ENCODE measurements around the gene RNF138. TPM values are rescaled to one million over a fixed set of nuclear protein-coding genes. Genes with fewer than 3 reads are reported as not detected.

RNF138 gene
- total and polyA plus RNA-seq, 2 experiments from 2014 or later: 58.0 to 89.6 TPM

DNA sequence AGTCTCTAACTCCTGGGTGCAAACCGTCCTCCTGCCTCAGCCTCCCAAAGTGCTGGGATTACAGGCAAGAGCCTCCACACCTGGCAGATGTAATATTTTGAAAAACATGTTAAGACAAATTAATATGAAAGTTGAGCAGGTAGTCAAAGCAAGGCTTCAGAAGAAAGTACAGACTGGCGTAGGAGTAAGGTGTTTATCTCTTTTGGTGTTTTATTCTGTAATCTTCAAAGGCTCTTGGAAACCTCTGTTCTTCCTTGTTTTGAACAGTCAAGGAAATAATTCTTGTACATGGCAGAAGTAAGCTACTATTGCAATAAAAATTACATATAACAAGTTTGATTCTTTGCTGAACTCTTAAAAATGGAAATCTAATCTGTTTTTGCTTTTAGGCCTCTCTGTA, 5.3 kb downstream of the RNF138 start (continued):
- TF ChIP-seq, protein P1, sequence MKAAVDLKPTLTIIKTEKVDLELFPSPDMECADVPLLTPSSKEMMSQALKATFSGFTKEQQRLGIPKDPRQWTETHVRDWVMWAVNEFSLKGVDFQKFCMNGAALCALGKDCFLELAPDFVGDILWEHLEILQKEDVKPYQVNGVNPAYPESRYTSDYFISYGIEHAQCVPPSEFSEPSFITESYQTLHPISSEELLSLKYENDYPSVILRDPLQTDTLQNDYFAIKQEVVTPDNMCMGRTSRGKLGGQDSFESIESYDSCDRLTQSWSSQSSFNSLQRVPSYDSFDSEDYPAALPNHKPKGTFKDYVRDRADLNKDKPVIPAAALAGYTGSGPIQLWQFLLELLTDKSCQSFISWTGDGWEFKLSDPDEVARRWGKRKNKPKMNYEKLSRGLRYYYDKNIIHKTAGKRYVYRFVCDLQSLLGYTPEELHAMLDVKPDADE (IDR thresholded peaks at IDR 0.05): no peak

DNA sequence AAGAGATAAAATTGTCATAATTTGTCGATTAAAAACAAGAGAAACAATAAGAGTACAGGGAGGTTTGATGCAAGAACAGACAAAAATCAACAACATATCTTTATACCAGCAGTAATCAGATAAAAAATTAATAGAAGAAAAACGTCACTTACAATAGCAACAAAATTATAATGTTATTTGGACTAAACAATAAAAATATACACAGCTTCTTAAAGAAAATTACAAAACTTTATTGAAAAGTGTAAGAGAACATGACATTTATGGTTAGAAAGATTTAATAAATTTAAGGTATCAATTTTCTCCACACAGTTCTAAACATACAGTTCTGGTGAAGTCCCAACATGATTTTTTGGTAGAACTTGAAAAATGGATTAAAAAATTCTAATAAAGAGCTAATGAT, 12.8 kb downstream of the RNF138 start:
- H3K36me3 Mint-ChIP-seq (ENCODE audit: low read depth): peaks cover 11% of the 10 kb centered on the region; the same call in 2 of the 3 replicates
- Histone ChIP-seq H3K36me3 (ENCODE audit: insufficient read depth) (no peaks in the 10 kb centered on the region), H3K79me2 (replicated peaks; ENCODE audit: insufficient read depth) (peaks cover 100% of the 10 kb centered on the region), H4K20me1 (replicated peaks; ENCODE audit: insufficient read depth) (peaks cover 13% of the 10 kb centered on the region), H3K27ac (ENCODE audit: low read depth) (no peak overlapping the region), H3K4me2 (no peak overlapping the region), H3K9me2 (ENCODE audit: insufficient read depth) (no peaks in the 10 kb centered on the region), H3F3A (replicated peaks; ENCODE audit: low read depth) (no peaks in the 10 kb centered on the region), H3K4me1 (ENCODE audit: insufficient read depth) (no peaks in the 10 kb centered on the region), H2AFZ (no peak overlapping the region), H3K4me3 (no peak overlapping the region), H3K27me3 (ENCODE audit: insufficient read depth) (no peaks in the 10 kb centered on the region)
- ATAC-seq (no peak), DNase-seq (ENCODE audit: low spot score) (no peak)
- TF ChIP-seq, protein P2, sequence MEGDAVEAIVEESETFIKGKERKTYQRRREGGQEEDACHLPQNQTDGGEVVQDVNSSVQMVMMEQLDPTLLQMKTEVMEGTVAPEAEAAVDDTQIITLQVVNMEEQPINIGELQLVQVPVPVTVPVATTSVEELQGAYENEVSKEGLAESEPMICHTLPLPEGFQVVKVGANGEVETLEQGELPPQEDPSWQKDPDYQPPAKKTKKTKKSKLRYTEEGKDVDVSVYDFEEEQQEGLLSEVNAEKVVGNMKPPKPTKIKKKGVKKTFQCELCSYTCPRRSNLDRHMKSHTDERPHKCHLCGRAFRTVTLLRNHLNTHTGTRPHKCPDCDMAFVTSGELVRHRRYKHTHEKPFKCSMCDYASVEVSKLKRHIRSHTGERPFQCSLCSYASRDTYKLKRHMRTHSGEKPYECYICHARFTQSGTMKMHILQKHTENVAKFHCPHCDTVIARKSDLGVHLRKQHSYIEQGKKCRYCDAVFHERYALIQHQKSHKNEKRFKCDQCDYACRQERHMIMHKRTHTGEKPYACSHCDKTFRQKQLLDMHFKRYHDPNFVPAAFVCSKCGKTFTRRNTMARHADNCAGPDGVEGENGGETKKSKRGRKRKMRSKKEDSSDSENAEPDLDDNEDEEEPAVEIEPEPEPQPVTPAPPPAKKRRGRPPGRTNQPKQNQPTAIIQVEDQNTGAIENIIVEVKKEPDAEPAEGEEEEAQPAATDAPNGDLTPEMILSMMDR (conservative IDR thresholded peaks at IDR 0.05; ENCODE audit: low read depth in 2 of 2): no peak
- TF ChIP-seq, protein P3, sequence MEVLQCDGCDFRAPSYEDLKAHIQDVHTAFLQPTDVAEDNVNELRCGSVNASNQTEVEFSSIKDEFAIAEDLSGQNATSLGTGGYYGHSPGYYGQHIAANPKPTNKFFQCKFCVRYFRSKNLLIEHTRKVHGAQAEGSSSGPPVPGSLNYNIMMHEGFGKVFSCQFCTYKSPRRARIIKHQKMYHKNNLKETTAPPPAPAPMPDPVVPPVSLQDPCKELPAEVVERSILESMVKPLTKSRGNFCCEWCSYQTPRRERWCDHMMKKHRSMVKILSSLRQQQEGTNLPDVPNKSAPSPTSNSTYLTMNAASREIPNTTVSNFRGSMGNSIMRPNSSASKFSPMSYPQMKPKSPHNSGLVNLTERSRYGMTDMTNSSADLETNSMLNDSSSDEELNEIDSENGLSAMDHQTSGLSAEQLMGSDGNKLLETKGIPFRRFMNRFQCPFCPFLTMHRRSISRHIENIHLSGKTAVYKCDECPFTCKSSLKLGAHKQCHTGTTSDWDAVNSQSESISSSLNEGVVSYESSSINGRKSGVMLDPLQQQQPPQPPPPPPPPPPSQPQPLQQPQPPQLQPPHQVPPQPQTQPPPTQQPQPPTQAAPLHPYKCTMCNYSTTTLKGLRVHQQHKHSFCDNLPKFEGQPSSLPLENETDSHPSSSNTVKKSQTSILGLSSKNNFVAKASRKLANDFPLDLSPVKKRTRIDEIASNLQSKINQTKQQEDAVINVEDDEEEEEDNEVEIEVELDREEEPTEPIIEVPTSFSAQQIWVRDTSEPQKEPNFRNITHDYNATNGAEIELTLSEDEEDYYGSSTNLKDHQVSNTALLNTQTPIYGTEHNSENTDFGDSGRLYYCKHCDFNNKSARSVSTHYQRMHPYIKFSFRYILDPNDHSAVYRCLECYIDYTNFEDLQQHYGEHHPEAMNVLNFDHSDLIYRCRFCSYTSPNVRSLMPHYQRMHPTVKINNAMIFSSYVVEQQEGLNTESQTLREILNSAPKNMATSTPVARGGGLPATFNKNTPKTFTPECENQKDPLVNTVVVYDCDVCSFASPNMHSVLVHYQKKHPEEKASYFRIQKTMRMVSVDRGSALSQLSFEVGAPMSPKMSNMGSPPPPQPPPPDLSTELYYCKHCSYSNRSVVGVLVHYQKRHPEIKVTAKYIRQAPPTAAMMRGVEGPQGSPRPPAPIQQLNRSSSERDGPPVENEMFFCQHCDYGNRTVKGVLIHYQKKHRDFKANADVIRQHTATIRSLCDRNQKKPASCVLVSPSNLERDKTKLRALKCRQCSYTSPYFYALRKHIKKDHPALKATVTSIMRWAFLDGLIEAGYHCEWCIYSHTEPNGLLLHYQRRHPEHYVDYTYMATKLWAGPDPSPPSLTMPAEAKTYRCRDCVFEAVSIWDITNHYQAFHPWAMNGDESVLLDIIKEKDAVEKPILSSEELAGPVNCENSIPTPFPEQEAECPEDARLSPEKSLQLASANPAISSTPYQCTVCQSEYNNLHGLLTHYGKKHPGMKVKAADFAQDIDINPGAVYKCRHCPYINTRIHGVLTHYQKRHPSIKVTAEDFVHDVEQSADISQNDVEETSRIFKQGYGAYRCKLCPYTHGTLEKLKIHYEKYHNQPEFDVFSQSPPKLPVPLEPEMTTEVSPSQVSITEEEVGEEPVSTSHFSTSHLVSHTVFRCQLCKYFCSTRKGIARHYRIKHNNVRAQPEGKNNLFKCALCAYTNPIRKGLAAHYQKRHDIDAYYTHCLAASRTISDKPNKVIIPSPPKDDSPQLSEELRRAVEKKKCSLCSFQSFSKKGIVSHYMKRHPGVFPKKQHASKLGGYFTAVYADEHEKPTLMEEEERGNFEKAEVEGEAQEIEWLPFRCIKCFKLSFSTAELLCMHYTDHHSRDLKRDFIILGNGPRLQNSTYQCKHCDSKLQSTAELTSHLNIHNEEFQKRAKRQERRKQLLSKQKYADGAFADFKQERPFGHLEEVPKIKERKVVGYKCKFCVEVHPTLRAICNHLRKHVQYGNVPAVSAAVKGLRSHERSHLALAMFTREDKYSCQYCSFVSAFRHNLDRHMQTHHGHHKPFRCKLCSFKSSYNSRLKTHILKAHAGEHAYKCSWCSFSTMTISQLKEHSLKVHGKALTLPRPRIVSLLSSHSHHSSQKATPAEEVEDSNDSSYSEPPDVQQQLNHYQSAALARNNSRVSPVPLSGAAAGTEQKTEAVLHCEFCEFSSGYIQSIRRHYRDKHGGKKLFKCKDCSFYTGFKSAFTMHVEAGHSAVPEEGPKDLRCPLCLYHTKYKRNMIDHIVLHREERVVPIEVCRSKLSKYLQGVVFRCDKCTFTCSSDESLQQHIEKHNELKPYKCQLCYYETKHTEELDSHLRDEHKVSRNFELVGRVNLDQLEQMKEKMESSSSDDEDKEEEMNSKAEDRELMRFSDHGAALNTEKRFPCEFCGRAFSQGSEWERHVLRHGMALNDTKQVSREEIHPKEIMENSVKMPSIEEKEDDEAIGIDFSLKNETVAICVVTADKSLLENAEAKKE (CRISPR knock-in tag; IDR thresholded peaks at IDR 0.05): no peak
- TF ChIP-seq ZNF114 (CRISPR knock-in tag; IDR thresholded peaks at IDR 0.05) (no peak), POLR2AphosphoS5 (IDR thresholded peaks at IDR 0.05; ENCODE audit: low read depth) (no peak), CREB1 (CRISPR knock-in tag; IDR thresholded peaks at IDR 0.05; ENCODE audit: low read depth) (no peak), NANOG (IDR thresholded peaks at IDR 0.05; ENCODE audit: borderline replicate concordance) (no peak), STAT1 (IDR thresholded peaks at IDR 0.05; ENCODE audit: unreplicated experiment) (no peak)
- TF ChIP-seq, protein P1 (IDR thresholded peaks at IDR 0.05): no peak
- TF ChIP-seq, protein P4, sequence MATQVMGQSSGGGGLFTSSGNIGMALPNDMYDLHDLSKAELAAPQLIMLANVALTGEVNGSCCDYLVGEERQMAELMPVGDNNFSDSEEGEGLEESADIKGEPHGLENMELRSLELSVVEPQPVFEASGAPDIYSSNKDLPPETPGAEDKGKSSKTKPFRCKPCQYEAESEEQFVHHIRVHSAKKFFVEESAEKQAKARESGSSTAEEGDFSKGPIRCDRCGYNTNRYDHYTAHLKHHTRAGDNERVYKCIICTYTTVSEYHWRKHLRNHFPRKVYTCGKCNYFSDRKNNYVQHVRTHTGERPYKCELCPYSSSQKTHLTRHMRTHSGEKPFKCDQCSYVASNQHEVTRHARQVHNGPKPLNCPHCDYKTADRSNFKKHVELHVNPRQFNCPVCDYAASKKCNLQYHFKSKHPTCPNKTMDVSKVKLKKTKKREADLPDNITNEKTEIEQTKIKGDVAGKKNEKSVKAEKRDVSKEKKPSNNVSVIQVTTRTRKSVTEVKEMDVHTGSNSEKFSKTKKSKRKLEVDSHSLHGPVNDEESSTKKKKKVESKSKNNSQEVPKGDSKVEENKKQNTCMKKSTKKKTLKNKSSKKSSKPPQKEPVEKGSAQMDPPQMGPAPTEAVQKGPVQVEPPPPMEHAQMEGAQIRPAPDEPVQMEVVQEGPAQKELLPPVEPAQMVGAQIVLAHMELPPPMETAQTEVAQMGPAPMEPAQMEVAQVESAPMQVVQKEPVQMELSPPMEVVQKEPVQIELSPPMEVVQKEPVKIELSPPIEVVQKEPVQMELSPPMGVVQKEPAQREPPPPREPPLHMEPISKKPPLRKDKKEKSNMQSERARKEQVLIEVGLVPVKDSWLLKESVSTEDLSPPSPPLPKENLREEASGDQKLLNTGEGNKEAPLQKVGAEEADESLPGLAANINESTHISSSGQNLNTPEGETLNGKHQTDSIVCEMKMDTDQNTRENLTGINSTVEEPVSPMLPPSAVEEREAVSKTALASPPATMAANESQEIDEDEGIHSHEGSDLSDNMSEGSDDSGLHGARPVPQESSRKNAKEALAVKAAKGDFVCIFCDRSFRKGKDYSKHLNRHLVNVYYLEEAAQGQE (IDR thresholded peaks at IDR 0.05; ENCODE audit: unreplicated experiment): no peak
- no peak overlapping the region for H3K27ac Mint-ChIP-seq
- peaks cover 2% of the 10 kb centered on the region for H3K27me3 Mint-ChIP-seq (ENCODE audit: insufficient read depth, low read depth, poor library complexity)
- no peaks in the 10 kb centered on the region for H3K9me3 Mint-ChIP-seq
- no peak overlapping the region for H3K4me3 Mint-ChIP-seq
- no peaks in the 10 kb centered on the region for H3K4me1 Mint-ChIP-seq

Measured in GM23338 (cell line).